CD4-positive, alpha-beta T cell treated with Interleukin-4 for 1 hour (primary cell): ENCODE data around the gene U2AF2.
A peak's percentile ranks its signal among the peaks of the same experiment; 100 is the strongest.

ENCODE experiments used
- DNase-seq, 2 donors: peaks; one replicate each; pipeline ENCODE4 v3.0.0-alpha.2; 2020 to 2022

U2AF2 gene

DNA sequence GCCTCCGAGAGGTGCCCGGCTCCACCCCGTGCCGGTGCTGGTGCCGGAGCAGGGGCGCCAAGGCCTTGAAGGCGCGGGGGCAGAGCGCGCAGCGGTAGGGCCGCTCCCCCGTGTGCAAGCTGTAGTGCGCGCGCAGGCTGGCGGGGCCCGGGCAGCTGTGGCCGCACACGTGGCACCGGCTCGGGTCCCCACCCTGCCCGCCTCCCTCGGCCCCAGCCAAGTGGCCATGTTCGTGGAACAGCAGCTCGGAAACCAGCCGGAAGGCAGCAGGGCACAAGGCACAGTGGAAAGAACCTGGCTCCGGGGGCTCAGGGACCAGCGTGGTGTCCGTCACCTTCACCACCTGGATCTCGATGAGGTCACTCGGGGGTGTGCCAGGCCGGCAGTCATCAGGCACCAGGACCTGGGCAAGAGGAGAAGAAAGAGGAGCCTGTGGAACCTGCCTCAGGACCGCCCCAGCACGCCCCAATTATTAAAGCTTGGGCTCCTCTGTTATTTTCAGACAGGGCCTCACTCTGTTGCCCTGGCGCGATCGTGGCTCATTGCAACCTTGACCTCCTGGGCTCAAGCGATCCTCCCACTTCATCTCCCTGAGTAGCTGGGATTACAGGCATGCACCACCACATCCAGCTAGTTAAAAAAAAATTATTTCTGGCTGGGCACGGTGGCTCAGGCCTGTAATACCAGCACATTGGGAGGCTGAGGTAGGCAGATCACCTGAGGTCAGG lies 32.4 kb upstream of the U2AF2 start:
- no peak for DNase-seq

DNA sequence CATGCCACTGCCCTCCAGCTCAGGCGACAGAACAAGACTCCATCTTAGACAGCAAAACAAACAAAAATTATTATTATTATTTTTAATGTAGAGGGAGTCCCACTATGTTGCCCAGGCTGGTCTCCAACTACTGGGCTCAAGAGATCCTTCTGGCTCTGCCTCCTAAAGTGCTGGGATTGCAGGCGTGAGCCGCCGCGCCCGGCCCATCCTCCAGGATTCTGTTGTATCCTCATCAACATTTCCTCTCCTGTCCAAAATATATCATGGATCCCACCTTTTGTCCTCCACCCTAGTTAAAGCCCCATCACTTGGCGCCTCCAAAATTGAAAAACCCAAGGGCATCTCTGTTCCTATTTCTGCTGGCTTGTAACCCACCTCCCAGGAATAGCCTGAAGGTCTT lies 31.7 kb upstream of the U2AF2 start:
- no peak for DNase-seq

DNA sequence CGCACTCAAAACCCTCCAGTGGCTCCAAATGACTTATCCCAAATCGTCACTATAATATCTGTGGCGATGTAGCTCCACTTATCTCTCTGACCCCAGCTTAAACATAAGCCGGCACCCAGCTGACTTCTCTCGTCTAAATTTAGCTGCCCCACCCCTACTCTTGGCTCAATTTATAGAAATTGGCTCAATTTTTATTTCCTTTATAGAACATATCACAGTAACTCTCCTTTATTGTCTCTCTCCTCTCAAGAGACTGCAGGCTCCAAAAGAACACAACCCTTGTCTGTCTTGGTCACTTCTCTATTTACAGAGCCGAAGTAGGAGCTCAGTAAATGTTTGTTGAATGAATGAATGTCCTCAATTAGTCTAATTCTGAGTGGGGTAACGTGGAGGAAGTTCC lies 31.3 kb upstream of the U2AF2 start:
- no peak for DNase-seq

DNA sequence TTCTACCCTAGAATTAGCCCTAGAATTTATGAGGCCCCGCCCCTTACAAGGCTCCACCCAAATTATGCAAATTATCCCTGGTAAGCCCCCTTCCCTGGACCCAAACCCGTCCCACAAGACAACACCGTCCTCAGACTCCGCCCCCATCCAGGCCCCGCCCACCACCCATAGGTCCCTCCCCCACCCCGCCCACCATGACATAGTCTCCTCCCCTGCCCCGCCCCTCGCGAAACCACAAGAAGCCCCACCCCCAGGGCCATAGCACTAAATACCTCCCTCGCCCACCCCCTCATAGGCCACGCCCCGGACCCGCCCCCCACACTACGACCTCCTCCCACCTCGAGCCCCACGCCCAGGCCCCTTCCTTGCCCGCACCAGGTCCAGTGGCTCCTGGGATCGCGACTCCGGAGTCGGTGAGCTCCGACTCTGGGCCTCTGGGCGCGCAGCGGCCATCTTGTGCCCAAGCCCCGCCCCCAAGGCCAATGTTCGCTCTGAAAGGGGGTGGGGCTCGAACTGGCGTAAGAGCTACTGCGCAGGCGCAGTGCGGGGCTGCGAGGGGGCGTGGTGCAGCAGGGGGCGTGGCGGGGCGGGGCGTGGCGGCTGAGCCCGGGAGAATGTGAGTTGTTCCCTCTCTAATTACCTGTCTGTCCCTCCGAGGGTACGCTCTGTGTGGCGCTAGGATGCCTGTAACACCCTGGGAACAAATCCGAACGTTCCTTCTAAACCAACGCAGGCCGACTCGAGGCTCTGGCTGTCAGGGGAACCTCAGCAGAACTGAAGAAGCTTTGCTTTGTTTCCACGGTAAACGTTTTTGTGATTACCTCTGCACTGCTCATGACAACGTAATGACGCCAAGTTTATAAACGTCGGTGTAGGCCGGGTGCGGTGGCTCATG lies 30.5 kb upstream of the U2AF2 start, which contains the start of gene ZNF784:
TSS of gene ZNF784 (minus strand) at position 458 of the 895 bp plus-strand sequence. CDS start at position 453, 5 bp downstream.
- peak; percentile 91 to 93 for DNase-seq

DNA sequence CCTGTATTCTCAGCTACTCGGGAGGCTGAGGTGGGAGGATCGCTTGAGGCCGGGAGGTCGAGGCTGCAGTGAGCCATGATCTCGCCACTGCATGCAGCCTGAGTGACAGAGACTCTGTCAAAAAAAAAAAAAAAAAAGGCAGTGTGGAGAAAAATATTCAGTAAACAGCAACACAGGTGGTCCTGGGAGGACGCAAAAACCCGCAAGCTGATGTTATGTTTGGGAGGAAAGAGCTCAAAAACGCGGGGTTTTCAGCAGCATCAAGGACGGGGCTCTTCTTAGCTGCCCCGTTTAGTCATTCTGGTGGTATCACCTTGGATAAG lies 29.9 kb upstream of the U2AF2 start:
- DNase-seq: no peak

DNA sequence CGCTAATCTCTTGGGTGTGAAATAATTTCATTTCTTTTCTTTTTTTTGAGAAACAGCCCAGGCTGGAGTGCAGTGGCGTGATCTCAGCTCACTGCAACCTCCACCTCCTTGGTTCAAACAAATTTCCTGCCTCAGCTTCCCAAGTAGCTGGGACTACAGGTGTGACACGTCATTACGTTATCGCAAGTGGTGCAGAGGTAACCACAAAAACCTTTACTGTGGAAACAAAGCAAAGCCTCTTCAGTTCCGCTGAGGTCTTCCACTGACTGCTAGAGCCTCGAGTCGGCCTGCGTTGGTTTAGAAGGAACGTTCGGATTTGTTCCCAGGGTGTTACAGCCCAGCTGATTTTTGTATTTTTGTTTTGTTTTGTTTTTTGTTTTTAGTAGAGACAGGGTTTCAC lies 28.5 kb upstream of the U2AF2 start:
- DNase-seq: peak; percentile 80 to 89

DNA sequence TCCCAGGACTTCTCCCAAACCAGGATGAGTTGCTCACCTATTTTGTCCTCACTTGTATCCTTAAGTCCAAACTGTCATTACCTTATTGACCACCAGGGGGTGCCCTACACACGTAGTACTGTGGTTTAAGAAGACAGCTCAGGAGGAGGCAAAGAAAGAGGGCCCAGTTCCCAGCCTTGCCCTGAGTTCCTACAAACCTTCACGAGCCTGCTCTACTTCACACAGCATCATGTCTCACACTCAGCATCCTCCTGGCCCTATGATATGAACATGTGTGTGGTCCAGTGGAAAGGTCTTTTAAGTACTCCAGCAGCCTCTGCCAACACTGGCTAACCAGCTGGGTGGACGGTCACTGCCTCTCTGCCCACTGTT lies 22.4 kb upstream of the U2AF2 start:
- peak; percentile 91 to 93 for DNase-seq

DNA sequence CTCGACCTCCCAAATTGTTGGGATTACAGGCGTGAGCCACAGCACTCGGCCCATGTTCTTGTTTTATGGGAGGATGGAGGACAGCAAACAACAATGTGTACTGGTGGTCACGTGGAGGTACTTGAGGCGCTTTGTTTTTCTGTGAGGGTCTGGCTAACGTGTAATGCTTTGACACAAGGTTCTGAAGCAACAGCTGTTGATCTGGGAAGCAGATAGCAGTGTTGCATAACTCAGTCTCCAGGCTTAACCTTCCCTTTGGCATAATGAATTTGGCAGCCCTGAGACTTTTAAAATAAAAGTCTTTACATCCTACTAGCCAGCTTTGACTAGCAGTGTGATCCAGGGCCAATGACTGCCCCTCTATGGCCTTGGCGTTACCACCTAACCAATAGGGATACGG lies 21.0 kb upstream of the U2AF2 start:
- DNase-seq: no peak

DNA sequence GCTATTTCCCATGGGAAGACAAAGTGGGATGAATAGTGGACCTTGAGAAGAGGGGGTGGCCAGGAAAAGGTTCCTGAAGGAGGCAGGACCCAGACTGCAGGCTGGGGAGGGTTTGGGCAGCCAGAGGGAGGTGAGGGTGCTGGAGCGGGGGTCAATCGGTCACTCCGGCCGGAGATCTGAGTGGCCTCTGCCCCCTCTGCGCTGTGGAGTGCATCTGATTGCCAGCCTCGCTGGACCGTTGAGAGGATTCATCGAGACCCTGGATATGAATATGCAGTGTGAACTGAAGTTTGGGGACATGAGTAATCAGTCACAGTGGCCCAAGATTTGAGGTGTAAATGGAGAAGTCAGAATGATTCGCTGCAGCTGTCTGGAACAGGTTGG lies 19.5 kb upstream of the U2AF2 start:
- DNase-seq: peak in 1 of 2 donors; percentile 29

DNA sequence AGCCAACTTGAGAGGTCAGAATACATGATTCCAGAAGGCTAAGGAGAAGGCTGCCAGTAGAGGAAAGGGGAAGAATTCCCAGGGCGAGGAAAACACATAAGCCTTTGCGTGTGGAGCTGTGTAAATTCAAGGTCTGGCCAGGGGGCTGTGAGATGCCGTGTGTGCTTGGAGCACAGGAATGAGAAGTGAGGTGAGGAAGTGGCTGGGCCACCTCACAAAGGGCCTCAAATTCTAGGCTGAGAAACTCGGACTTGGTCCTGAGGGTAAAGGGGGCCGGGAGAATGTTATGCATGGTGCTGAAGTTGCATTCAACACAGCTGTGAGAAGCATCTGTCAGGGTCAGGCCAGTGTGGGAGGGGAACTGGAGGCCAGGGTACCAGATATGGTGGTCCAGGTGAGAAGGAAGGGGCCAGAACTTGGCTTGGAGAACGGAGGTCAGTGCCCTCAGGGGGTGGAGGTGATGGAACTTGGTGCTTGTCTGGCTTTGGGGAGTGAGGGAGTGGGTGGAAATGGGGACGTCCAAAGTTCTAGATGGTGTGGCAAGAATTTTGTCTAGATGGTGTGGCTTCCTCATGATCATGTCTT lies 18.9 kb upstream of the U2AF2 start:
- no peak for DNase-seq

DNA sequence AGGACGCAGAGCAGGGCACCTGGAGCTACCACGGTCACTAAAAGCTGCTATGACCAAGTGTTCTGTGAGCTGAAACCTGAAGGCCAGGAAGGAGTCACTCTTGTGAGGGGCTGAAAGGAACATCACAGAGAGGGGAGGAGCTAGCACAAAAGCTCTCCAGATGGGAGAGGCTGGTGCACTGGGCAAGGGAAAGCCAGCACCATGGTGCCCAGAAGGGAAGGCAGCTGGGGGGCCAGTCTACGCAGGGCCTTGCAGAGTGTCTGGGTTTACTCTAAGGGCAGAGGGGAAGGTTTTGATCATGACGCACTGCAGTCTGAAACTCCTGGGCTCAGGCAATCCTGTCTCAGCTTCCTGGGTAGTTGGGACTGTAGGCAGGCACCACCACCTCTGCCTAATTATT lies 18.1 kb upstream of the U2AF2 start:
- no peak for DNase-seq

DNA sequence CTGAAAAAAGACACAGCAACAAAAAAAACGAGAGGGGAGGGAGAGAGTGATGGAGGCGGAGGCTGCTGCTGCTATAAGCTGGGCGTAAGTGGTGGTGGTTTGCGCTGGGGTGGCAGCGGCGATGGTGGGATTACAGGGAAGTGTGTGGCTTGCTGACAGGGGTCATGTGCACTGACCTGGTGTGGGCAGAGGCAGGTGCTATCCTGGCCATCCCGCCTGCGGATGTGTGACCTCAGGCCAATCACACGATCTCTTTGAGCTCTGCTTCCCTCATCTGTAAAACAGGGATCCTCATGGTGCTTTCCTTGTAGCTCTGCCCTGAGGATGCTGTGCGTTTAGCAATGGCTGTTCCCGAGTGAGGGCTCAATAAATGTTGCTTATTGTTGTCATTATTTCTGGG lies 17.3 kb upstream of the U2AF2 start:
- DNase-seq: no peak

DNA sequence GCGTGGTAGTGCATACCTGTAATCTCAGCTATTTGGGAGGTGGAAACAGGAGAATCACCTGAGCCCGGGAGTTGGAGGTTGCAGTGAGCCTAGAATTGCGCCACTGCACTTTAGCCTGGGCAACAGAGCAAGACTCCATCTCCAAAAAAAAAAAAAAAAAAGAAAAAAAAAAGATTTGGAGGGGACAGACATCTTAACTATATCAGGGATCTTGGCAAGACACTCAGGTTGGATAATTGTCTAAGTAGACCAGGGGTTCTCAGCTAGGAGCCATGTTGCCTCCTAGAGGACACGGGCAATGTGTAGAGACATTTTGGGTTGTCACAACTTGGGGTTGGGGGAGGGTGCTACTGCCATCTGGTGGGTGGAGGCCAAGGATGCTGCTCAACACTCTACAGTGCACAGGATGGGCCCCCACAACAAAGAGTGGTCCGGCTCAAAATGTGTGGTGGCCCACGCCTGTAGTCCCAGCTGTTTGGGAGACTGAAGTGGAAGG lies 15.9 kb upstream of the U2AF2 start:
- peak; percentile 70 to 75 for DNase-seq

DNA sequence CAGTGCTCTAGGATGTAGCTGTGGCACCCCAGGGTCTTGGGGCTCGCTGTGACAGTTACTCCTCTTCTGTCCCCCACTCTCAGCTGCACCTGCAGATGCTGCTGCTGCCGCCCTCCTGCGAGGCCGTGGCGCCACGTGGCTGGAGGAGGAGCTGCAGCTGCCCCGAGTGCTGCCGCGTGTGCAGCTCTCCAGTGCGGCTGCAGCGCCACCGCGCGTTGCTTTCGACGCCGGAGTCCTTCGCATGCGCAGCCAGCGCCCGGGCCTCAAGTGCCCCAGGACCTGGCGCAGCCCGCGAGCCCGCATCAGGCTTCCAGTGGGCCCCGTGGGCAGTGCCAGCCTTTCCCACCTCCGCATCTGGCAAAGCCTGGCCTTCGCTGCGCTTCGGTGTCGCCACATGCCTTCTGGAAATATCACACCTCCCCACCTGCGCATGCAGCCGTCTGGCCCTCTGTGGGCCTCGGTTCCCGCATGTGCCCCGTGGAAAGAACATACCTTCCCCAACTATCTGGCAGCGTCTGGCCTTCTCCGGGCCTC lies 14.7 kb upstream of the U2AF2 start:
- DNase-seq: peak; percentile 78 to 85

DNA sequence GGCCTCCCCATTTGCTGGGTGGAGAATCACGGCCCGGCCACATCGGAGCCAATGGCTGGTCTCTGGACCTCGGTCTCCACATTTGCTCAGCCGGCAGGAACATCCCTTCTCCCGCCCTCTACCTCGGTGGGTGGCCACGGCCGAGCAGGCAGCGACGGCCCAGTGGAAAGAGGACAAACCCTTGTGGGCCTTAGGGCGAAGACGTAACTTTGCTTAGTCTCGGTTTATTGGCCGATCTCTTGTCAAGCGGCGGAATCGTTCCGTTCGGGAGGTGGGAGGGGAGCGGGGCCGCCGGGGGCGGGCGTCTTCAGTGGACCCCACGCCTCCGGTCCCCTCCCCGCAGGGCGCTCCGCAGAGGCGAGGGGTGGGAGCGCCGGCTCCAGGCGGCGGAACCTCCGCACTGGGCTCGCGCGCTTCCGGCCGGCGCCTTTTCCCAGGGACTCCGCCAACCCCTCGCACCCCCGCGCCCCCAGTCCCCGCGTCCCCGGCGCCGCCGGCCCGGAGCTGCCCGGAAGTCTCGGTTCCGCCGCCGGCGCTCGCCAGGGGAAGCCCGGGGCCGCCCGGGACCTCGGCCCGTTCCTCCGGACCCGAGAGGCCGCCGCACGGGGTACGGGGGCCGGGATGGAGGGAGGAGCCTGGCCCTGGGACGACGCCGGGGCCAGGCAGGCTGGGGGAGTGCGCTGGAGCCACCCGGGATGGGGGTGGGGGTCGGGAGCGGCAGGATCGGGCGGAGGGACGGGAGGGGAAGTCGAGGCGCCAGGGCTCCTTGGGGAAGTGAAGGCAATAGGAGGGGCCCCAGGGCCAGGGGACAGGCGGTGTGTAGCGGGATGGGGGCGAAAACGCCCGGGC lies 14.0 kb upstream of the U2AF2 start, which contains the start of gene ZNF580:
TSS of gene ZNF580 (plus strand) at position 426 of the 849 bp plus-strand sequence. CDS start 1,507 bp downstream, outside the sequence.
- DNase-seq: peak; percentile 47 to 66

DNA sequence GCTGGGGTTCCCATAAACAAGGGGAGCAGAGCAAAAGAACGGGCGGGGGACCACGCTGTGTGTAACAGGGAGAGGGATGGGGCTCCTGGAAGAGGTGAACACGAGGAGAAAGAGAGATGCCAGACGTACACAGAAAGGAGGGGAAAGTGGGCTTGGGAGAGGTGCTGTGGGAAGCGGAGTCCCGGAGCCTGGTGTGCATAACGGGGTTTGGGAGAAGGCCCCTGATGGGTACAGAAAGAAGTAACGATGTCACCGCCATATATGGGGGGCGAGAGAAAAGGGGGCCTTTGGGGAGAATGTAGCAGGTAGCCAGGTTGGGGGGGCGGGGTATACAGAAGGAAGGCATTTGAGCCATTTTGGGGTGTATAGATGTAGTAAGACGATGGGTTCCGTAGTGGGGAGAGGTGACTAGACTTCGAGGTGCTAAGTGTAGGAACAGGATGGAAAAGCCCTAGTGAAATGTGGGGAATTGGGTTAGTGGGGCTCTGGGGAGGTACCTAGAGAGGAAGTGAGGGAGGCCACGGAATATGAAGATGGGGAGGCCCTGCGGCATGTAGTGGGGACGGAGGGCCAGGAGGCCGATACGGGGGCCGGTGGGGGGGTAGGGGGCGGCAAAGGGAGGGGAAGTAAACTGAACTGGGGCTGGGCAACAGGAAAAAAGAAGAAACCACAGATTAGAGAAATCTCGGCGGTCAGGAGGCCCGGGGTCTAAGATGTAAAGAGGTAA lies 13.2 kb upstream of the U2AF2 start:
- DNase-seq: peak in 1 of 2 donors; percentile 54

DNA sequence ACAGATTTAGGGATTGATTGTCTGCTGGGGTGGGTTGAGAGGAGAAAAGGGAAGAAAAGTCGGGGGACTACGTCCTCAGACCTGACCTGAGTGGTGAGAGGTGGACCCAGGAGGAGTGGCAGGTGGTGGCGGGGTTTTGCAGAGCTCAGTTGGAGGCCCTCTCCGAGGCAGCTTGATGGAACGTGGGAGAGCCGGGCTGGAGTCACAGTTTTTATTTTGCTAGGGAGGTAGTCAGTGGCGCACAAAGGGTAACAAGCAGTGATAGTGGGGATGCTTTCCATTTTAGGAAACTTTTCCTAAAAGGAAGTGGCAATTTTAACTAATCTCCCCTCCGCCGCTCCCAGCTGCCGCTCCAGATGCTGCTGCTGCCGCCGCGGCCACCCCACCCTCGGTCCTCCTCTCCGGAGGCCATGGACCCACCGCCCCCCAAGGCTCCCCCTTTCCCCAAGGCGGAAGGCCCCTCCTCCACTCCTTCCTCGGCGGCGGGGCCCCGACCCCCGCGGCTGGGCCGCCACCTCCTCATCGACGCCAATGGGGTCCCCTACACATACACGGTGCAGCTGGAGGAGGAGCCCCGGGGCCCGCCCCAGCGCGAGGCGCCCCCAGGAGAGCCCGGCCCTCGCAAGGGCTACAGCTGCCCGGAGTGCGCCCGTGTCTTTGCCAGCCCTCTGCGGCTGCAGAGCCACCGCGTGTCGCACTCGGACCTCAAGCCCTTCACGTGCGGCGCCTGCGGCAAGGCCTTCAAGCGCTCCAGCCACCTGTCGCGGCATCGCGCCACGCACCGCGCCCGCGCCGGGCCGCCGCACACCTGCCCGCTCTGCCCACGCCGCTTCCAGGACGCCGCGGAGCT lies 12.5 kb upstream of the U2AF2 start:
- DNase-seq: peak in 1 of 2 donors; percentile 23

DNA sequence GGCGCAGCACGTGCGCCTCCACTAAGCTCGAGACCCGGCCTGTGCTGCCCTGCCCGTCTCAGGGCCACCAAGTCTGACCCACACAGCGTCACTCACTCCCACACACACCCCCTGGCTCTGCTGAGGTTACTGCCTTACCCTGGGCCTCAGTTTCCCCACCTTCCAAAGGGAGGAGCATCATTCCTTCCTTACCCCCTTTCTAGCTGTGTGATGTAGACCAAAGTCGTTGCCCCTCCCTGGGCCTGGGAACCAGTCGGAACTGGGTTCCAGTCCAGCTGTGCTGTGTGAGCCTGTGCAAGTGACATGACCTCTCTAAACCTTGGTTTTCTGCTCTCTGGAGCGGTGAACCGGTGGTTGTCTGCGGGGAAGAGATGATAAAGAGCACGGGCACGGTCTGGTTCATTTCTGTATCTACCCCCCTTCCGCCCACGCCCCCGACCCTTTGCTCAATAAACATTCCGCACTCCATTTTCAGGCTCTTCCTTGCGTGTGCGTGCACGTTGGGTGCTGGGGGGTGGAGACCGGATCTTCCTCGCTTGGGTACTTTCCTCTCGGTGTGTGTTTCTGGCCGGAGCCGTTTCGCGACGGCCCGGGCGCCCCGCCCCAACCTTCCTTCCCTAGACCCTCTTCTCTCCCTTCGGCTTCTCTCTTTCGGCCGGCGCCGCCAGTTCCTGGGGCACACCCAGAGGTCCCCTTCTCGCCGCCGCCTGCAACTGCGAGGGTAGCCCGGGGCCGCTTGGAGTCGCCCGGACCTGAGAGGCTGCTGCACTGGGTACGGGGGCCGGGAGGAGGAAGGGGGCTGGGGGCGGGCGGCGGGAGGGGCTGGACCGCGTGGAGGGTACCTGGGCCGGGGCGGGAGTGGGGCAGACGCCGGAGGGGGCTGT lies 11.6 kb upstream of the U2AF2 start, which contains the start of gene ZNF581:
TSS of gene ZNF581 (plus strand) at position 647 of the 884 bp plus-strand sequence. CDS start 923 bp downstream, outside the sequence.
- DNase-seq: peak; percentile 77 to 83

DNA sequence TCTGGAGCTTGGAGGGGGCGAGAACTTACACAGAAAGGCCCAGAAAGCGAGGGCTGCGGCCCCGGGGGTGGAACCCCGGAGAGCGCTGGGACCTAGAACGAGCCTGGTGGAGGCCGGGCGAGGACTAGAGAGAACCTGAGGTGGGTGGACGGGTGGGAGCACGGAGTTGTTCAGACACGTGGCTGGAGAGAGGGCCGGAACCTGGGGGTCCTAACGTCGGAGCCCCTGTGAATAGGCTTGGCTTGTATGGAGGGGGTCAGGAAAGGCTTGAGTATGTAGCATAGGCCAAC lies 11.0 kb upstream of the U2AF2 start:
- DNase-seq: no peak
